ENCODE results near the gene TUFM.
"Not testable (repeated sequence)": the region's sequence is repeated elsewhere in the genome, so short reads cannot be mapped to it uniquely, and the experiment has no call there.

Gene TUFM

GRCh38 chr16:28846080-28846932 lies at the start of gene TUFM:
Gene TUFM, minus strand, starts transcription at chr16:28846348. Its CDS starts 79 bp downstream, at chr16:28846269.
- DNase-seq (ENCODE audit: low read depth in 2 of 2) = peak; percentile 99
- TF ChIP-seq, protein P1, sequence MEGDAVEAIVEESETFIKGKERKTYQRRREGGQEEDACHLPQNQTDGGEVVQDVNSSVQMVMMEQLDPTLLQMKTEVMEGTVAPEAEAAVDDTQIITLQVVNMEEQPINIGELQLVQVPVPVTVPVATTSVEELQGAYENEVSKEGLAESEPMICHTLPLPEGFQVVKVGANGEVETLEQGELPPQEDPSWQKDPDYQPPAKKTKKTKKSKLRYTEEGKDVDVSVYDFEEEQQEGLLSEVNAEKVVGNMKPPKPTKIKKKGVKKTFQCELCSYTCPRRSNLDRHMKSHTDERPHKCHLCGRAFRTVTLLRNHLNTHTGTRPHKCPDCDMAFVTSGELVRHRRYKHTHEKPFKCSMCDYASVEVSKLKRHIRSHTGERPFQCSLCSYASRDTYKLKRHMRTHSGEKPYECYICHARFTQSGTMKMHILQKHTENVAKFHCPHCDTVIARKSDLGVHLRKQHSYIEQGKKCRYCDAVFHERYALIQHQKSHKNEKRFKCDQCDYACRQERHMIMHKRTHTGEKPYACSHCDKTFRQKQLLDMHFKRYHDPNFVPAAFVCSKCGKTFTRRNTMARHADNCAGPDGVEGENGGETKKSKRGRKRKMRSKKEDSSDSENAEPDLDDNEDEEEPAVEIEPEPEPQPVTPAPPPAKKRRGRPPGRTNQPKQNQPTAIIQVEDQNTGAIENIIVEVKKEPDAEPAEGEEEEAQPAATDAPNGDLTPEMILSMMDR (IDR thresholded peaks at IDR 0.05; ENCODE audit: low read depth, low read length) = peak; percentile 69
- H3K4me3 ChIP-seq (replicated peaks in 1 of 2; ENCODE audit: low read depth in 2 of 2, low read length in 2 of 2) = peak within 1 kb of the TSS; percentile 99 to 100

DNA sequence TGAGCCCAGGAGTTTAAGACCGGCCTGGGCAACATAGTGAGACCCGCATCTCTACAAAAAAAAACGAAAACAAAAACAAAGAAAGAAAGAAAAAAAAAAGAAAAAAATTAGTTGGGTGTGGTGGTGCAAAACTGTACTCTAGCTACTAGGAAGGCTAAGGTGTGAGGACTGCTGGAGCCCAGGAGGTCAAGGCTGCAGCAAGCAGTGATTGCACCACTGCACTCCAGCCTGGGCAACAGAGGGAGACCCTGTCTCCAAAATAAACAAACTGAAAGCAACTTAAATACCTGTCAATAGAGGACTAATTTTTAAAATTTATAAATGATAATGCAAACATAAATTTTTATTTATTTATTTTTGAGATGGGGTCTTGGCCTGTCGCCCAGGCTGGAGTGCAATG lies 49.5 kb upstream of the TUFM start:
- DNase-seq (ENCODE audit: low read depth in 2 of 2) = no peak
- no peak overlapping the region for H3K4me3 ChIP-seq (replicated peaks in 1 of 2; ENCODE audit: low read depth in 2 of 2, low read length in 2 of 2)
- TF ChIP-seq, protein P1 (IDR thresholded peaks at IDR 0.05; ENCODE audit: low read depth, low read length) = no peak

GRCh38 chr16:28893291-28893690 lies 47.1 kb upstream of the TUFM start:
- H3K4me3 ChIP-seq (replicated peaks in 1 of 2; ENCODE audit: low read depth in 2 of 2, low read length in 2 of 2) = no peak overlapping the region
- no peak for DNase-seq (ENCODE audit: low read depth in 2 of 2)
- TF ChIP-seq, protein P1 (IDR thresholded peaks at IDR 0.05; ENCODE audit: low read depth, low read length) = no peak

GRCh38 chr16:28891964-28892890 lies 46.1 kb upstream of the TUFM start:
- DNase-seq (ENCODE audit: low read depth in 2 of 2) = no peak
- H3K4me3 ChIP-seq (replicated peaks in 1 of 2; ENCODE audit: low read depth in 2 of 2, low read length in 2 of 2) = no peak overlapping the region
- TF ChIP-seq, protein P1 (IDR thresholded peaks at IDR 0.05; ENCODE audit: low read depth, low read length) = no peak

DNA sequence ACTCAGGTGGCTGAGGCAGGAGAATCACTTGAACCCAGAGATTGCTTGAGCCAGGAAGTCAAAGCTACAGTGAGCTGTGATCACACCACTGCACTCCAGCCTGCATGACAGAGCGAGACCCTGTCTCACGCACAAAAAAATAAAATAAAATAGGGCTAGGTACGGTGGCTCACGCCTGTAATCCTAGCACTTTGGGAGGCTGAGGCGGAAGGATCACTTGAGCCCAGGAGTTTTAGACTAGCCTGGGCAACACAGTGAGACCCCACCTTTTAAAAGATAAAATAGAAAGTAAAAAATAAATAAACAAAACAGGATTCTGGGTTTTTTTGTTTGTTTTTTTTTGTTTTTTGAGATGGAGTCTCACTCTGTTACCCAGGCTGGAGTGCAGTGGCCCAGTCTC lies 44.2 kb upstream of the TUFM start:
- not testable (repeated sequence) for H3K4me3 ChIP-seq (replicated peaks in 1 of 2; ENCODE audit: low read depth in 2 of 2, low read length in 2 of 2); DNase-seq (ENCODE audit: low read depth in 2 of 2)

DNA sequence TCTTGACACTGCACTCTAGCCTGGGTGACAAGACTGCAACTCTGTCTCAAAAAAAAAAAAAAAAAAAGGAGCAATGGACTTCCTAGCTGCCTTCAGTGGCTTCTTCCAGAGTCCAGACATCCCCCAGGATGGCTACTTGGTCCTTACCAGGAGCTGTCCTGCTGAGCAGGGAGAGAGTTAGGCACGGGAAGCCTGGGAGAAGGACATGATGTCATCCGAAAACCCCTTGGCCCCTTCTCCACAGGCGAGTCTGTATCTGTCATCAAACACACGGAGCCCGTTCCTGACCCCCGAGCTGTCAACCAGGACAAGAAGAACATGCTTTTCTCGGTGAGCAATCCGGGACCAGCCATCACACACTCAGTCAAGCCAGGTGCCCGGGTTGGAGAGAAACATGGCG lies 40.8 kb upstream of the TUFM start:
- no peak overlapping the region for H3K4me3 ChIP-seq (replicated peaks in 1 of 2; ENCODE audit: low read depth in 2 of 2, low read length in 2 of 2)
- DNase-seq (ENCODE audit: low read depth in 2 of 2) = no peak
- TF ChIP-seq, protein P1 (IDR thresholded peaks at IDR 0.05; ENCODE audit: low read depth, low read length) = no peak

GRCh38 chr16:28884045-28884444 lies 37.9 kb upstream of the TUFM start:
- no peak for DNase-seq (ENCODE audit: low read depth in 2 of 2)
- no peak overlapping the region for H3K4me3 ChIP-seq (replicated peaks in 1 of 2; ENCODE audit: low read depth in 2 of 2, low read length in 2 of 2)
- TF ChIP-seq, protein P1 (IDR thresholded peaks at IDR 0.05; ENCODE audit: low read depth, low read length) = no peak

All from cardiac fibroblast (primary cell).